ENCODE data around the gene BCAS3. TPM values are rescaled to one million over a fixed set of nuclear protein-coding genes. Genes with fewer than 3 reads are reported as not detected.

The BCAS3 gene
- total RNA-seq, 1 experiment from 2014 or later = 14.4 TPM

DNA sequence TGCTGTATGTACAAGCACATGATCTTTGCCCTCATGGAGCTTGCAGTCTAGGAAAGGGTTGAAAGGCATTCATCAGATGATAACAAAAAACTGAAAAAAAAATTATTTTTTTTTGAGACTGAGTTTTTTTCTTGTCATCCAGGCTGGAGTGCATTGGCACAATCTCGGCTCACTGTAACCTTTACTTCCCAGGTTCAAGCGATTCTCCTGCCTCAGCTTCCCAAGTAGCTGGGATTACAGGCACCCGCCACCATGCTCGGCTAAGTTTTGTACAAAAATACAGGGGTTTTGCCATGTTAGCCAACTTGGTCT lies 38.7 kb upstream of the BCAS3 start:
- H3K4me1 ChIP-seq (ENCODE audit: insufficient read depth, low read length, poor library complexity, severe bottlenecking) = peaks cover 7% of the 10 kb centered on the region
- H3K9me3 ChIP-seq (ENCODE audit: low read depth, low read length, poor library complexity, severe bottlenecking) = no peaks in the 10 kb centered on the region
- H3K36me3 ChIP-seq (ENCODE audit: insufficient read depth, low read length, poor library complexity, severe bottlenecking) = peaks cover 11% of the 10 kb centered on the region
- CTCF ChIA-PET = no interaction called here
- no TSS peak for BruUV-seq (replicated peaks)
- DNase-seq (ENCODE audit: low spot score) = no peak
- POLR2A ChIA-PET (ENCODE audit: low non-redundant PET) = no interaction called here
- TF ChIP-seq, protein P1, sequence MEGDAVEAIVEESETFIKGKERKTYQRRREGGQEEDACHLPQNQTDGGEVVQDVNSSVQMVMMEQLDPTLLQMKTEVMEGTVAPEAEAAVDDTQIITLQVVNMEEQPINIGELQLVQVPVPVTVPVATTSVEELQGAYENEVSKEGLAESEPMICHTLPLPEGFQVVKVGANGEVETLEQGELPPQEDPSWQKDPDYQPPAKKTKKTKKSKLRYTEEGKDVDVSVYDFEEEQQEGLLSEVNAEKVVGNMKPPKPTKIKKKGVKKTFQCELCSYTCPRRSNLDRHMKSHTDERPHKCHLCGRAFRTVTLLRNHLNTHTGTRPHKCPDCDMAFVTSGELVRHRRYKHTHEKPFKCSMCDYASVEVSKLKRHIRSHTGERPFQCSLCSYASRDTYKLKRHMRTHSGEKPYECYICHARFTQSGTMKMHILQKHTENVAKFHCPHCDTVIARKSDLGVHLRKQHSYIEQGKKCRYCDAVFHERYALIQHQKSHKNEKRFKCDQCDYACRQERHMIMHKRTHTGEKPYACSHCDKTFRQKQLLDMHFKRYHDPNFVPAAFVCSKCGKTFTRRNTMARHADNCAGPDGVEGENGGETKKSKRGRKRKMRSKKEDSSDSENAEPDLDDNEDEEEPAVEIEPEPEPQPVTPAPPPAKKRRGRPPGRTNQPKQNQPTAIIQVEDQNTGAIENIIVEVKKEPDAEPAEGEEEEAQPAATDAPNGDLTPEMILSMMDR (conservative IDR thresholded peaks at IDR 0.05; ENCODE audit: low read depth, low read length) = no peak
- no peak for TF ChIP-seq EZH2 (IDR thresholded peaks at IDR 0.05; ENCODE audit: borderline replicate concordance, low read depth, low read length, poor library complexity, severe bottlenecking)
- intact Hi-C loops (cut with micrococcal nuclease; ENCODE audit: unreplicated experiment) = loop anchor here (2.0 to 10.0 kb wide), 2 partner anchors 202 to 494 kb away; partner anchors contain the start of gene CA4
- no peak overlapping the region for H3K4me3 ChIP-seq (ENCODE audit: low read depth, low read length, poor library complexity, severe bottlenecking)
- H3K27me3 ChIP-seq (replicated peaks; ENCODE audit: insufficient read depth, low read depth, low read length, poor library complexity) = no peaks in the 10 kb centered on the region
- H3K27ac ChIP-seq (ENCODE audit: low read depth, low read length, poor library complexity, severe bottlenecking) = no peak overlapping the region

DNA sequence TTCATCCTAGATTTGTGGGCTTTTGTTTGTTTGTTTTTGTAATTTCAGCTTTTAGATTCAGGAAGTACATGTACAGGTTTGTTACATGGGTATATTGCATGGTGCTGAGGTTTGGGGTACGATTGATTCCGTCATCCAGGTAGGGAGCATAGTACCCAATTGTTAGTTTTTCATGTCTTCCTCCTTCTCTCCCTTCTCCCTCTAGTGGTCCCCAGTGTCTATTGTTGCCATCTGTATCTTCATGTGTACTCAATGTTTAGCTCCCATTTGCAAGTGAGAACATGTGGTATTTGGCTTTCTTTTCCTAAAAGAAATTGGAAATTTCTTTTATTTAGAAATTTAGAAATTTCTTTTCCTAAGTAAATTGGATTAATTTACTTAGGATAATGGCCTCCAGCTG lies 37.1 kb upstream of the BCAS3 start:
- intact Hi-C loops (cut with micrococcal nuclease; ENCODE audit: unreplicated experiment) = loop anchor here (5.0 kb wide), 1 partner anchor 218 kb away; the partner anchor contains the start of gene CHCT1
- peak; percentile 30 for DNase-seq (ENCODE audit: low spot score)
- Histone ChIP-seq H3K36me3 (ENCODE audit: insufficient read depth, low read length, poor library complexity, severe bottlenecking) (peaks cover 8% of the 10 kb centered on the region), H3K27ac (ENCODE audit: low read depth, low read length, poor library complexity, severe bottlenecking) (no peak overlapping the region), H3K4me1 (ENCODE audit: insufficient read depth, low read length, poor library complexity, severe bottlenecking) (peaks cover 7% of the 10 kb centered on the region), H3K9me3 (ENCODE audit: low read depth, low read length, poor library complexity, severe bottlenecking) (no peaks in the 10 kb centered on the region), H3K4me3 (ENCODE audit: low read depth, low read length, poor library complexity, severe bottlenecking) (no peak overlapping the region), H3K27me3 (replicated peaks; ENCODE audit: insufficient read depth, low read depth, low read length, poor library complexity) (no peaks in the 10 kb centered on the region)
- BruUV-seq (replicated peaks) = no TSS peak
- ChIA-PET CTCF (interaction anchor here (0.6 to 0.7 kb wide), 2 partner anchors 10 to 12 kb away, joined by 3 read pairs; no protein-coding TSS in a partner anchor), POLR2A (ENCODE audit: low non-redundant PET) (no interaction called here)
- TF ChIP-seq EZH2 (IDR thresholded peaks at IDR 0.05; ENCODE audit: borderline replicate concordance, low read depth, low read length, poor library complexity, severe bottlenecking) = no peak
- TF ChIP-seq, protein P1 (conservative IDR thresholded peaks at IDR 0.05; ENCODE audit: low read depth, low read length) = peak; percentile 53

- DNase-seq (ENCODE audit: low spot score) = no peak
- no TSS peak for BruUV-seq (replicated peaks)
- H3K4me3 ChIP-seq (ENCODE audit: low read depth, low read length, poor library complexity, severe bottlenecking) = no peak overlapping the region
- intact Hi-C loops (cut with micrococcal nuclease; ENCODE audit: unreplicated experiment) = loop anchor here (5.0 kb wide), 1 partner anchor 219 kb away; the partner anchor contains the start of gene CHCT1
- H3K27ac ChIP-seq (ENCODE audit: low read depth, low read length, poor library complexity, severe bottlenecking) = no peak overlapping the region
- peaks cover 7% of the 10 kb centered on the region for H3K4me1 ChIP-seq (ENCODE audit: insufficient read depth, low read length, poor library complexity, severe bottlenecking)
- H3K27me3 ChIP-seq (replicated peaks; ENCODE audit: insufficient read depth, low read depth, low read length, poor library complexity) = no peaks in the 10 kb centered on the region
- POLR2A ChIA-PET (ENCODE audit: low non-redundant PET) = no interaction called here
- CTCF ChIA-PET = interaction anchor here (0.6 to 0.7 kb wide), 2 partner anchors 10 to 12 kb away, joined by 3 read pairs; no protein-coding TSS in a partner anchor
- no peaks in the 10 kb centered on the region for H3K9me3 ChIP-seq (ENCODE audit: low read depth, low read length, poor library complexity, severe bottlenecking)
- H3K36me3 ChIP-seq (ENCODE audit: insufficient read depth, low read length, poor library complexity, severe bottlenecking) = peaks cover 2% of the 10 kb centered on the region
- TF ChIP-seq, protein P1 (conservative IDR thresholded peaks at IDR 0.05; ENCODE audit: low read depth, low read length) = no peak
- TF ChIP-seq EZH2 (IDR thresholded peaks at IDR 0.05; ENCODE audit: borderline replicate concordance, low read depth, low read length, poor library complexity, severe bottlenecking) = no peak
These were observed 36.5 kb upstream of the BCAS3 start for GRCh38 chr17:60641126-60641525.

All from A673 (cell line).